Ovary (tissue), 3 donors: ENCODE results near the gene TRPV4.

Experiments used
- CTCF ChIP-seq, 3 donors: fragments of 450-650 bp in 2 of 3; fragments of 200-600 bp in 1 of 3; IDR thresholded peaks; one replicate each; pipeline versions ENCODE4 v1.5.1 to v1.8.0; 2016 to 2022; ENCODE audit warnings: antibody characterized with exemption in 3 of 3, mild to moderate bottlenecking in 1 of 3
- EP300 ChIP-seq: sonication (generic); formaldehyde crosslinking; IDR thresholded peaks from one replicate; pipeline ENCODE4 v1.6.1; 2017; ENCODE audit warnings: antibody characterized with exemption
- POLR2A ChIP-seq: fragments of 450-650 bp; IDR thresholded peaks from one replicate; pipeline ENCODE4 v1.6.1; 2017; ENCODE audit warnings: antibody characterized with exemption, mild to moderate bottlenecking, moderate library complexity
- donor health status: DM: no; HTN: no; CAD: no.

- no peak for TF ChIP-seq CTCF (IDR thresholded peaks at IDR 0.05)
- no peak for TF ChIP-seq POLR2A
- TF ChIP-seq EP300: no peak
Observed at GRCh38 chr12:109816870-109817269, 16.3 kb downstream of the TRPV4 start.
